Effector memory CD4-positive, alpha-beta T cell (primary cell): ENCODE results near the gene FUCA1.
"Not testable (repeated sequence)": the region's sequence is repeated elsewhere in the genome, so short reads cannot be mapped to it uniquely, and the experiment has no call there.

Source experiments
- DNase-seq, 3 donors: peaks; one replicate each; pipeline ENCODE4 v3.0.0-alpha.2; 2020
- H3K27ac ChIP-seq: 2 replicates; pipeline ENCODE4 v1.7.0; 2013; ENCODE audit warnings: mild to moderate bottlenecking, low read length, moderate library complexity; ENCODE audit not compliant: insufficient read depth, poor library complexity, severe bottlenecking
- H3K27me3 ChIP-seq: replicated peaks from 2 replicates; pipeline ENCODE4 v1.7.0; 2013; ENCODE audit warnings: mild to moderate bottlenecking, low read length; ENCODE audit not compliant: insufficient read depth, control insufficient read depth, poor library complexity, severe bottlenecking
- H3K36me3 ChIP-seq: 2 replicates; pipeline ENCODE4 v1.7.0; 2013; ENCODE audit warnings: mild to moderate bottlenecking, low read length, moderate library complexity; ENCODE audit not compliant: control insufficient read depth, insufficient read depth
- H3K4me1 ChIP-seq: 2 replicates; pipeline ENCODE4 v1.7.0; 2013; ENCODE audit warnings: low read length, mild to moderate bottlenecking; ENCODE audit not compliant: control insufficient read depth, insufficient read depth, poor library complexity, severe bottlenecking
- H3K4me3 ChIP-seq: 2 replicates; pipeline ENCODE4 v1.7.0; 2013; ENCODE audit warnings: low read length, low read depth, mild to moderate bottlenecking; ENCODE audit not compliant: insufficient read depth, poor library complexity, severe bottlenecking
- H3K9me3 ChIP-seq: 2 replicates; pipeline ENCODE4 v1.7.0; 2013; ENCODE audit warnings: mild to moderate bottlenecking, low read length, moderate library complexity; ENCODE audit not compliant: control insufficient read depth

The FUCA1 gene

GRCh38 chr1:23868557-23869016, 497 bp upstream of the FUCA1 start:
- Histone ChIP-seq H3K27me3 (no peaks in the 10 kb centered on the region), H3K27ac (peak overlapping the region; percentile 50), H3K4me3 (peak overlapping the region; percentile 86), H3K36me3 (peaks cover 6% of the 10 kb centered on the region), H3K9me3 (no peaks in the 10 kb centered on the region), H3K4me1 (peaks cover 18% of the 10 kb centered on the region)
- peak in 1 of 3 donors; percentile 0 for DNase-seq

- H3K4me3 ChIP-seq: peak overlapping the region; percentile 86
- H3K36me3 ChIP-seq: peaks cover 8% of the 10 kb centered on the region
- H3K27me3 ChIP-seq: no peaks in the 10 kb centered on the region
- peaks cover 18% of the 10 kb centered on the region for H3K4me1 ChIP-seq
- H3K9me3 ChIP-seq: no peaks in the 10 kb centered on the region
- DNase-seq: no peak
- H3K27ac ChIP-seq: peak overlapping the region; percentile 62
Measured at GRCh38 chr1:23867542-23867894, 572 bp downstream of the FUCA1 start.

GRCh38 chr1:23865543-23865930, 2.6 kb downstream of the FUCA1 start:
- H3K27ac ChIP-seq: no peak overlapping the region

GRCh38 chr1:23864801-23865542, 3.1 kb downstream of the FUCA1 start:
- no peak for DNase-seq
- H3K36me3 ChIP-seq: peaks cover 19% of the 10 kb centered on the region
- H3K9me3 ChIP-seq: no peaks in the 10 kb centered on the region
- H3K4me3 ChIP-seq: no peak overlapping the region
- no peaks in the 10 kb centered on the region for H3K27me3 ChIP-seq
- peaks cover 18% of the 10 kb centered on the region for H3K4me1 ChIP-seq
- no peak overlapping the region for H3K27ac ChIP-seq

More at GRCh38 chr1:23865543-23865930, 2.6 kb downstream of the FUCA1 start:
- Histone ChIP-seq H3K9me3 (no peaks in the 10 kb centered on the region), H3K4me1 (peaks cover 18% of the 10 kb centered on the region), H3K36me3 (peaks cover 19% of the 10 kb centered on the region), H3K4me3 (no peak overlapping the region), H3K27me3 (no peaks in the 10 kb centered on the region)
- no peak for DNase-seq

- H3K4me1 ChIP-seq: peaks cover 11% of the 10 kb centered on the region
- no peak overlapping the region for H3K4me3 ChIP-seq
- no peaks in the 10 kb centered on the region for H3K27me3 ChIP-seq
- H3K27ac ChIP-seq: no peak overlapping the region
- H3K36me3 ChIP-seq: peaks cover 19% of the 10 kb centered on the region
- H3K9me3 ChIP-seq: no peaks in the 10 kb centered on the region
- DNase-seq: no peak
Measured at GRCh38 chr1:23862640-23863039, 5.5 kb downstream of the FUCA1 start.

GRCh38 chr1:23854568-23854967, 13.5 kb downstream of the FUCA1 start:
- Histone ChIP-seq H3K4me3 (no peak overlapping the region), H3K9me3 (no peaks in the 10 kb centered on the region), H3K4me1 (no peaks in the 10 kb centered on the region), H3K27ac (no peak overlapping the region), H3K36me3 (peaks cover 14% of the 10 kb centered on the region), H3K27me3 (no peaks in the 10 kb centered on the region)
- DNase-seq: no peak

- not testable (repeated sequence) for DNase-seq, H3K9me3 ChIP-seq, H3K4me3 ChIP-seq, H3K27ac ChIP-seq, H3K27me3 ChIP-seq, H3K4me1 ChIP-seq
- H3K36me3 ChIP-seq: peaks cover 20% of the 10 kb centered on the region
Measured at GRCh38 chr1:23853124-23853523, 15.0 kb downstream of the FUCA1 start.

GRCh38 chr1:23851406-23851805, 16.7 kb downstream of the FUCA1 start:
- H3K27ac ChIP-seq, H3K9me3 ChIP-seq, H3K4me3 ChIP-seq, DNase-seq, H3K4me1 ChIP-seq, H3K27me3 ChIP-seq: not testable (repeated sequence)
- H3K36me3 ChIP-seq: peaks cover 23% of the 10 kb centered on the region

GRCh38 chr1:23848673-23849616, 19.1 kb downstream of the FUCA1 start:
- Histone ChIP-seq H3K9me3 (no peaks in the 10 kb centered on the region), H3K27me3 (no peaks in the 10 kb centered on the region), H3K4me3 (no peak overlapping the region), H3K4me1 (no peaks in the 10 kb centered on the region), H3K27ac (no peak overlapping the region), H3K36me3 (peaks cover 24% of the 10 kb centered on the region)
- DNase-seq: no peak
